Measurements from ENCODE around the gene PTPRG. TPM values are rescaled to one million over a fixed set of nuclear protein-coding genes. Genes with fewer than 3 reads are reported as not detected.
A peak's percentile ranks its signal among the peaks of the same experiment; 100 is the strongest.

Gene PTPRG
- total and polyA plus RNA-seq, 2 experiments from 2014 or later = 24.4 to 131 TPM

GRCh38 chr3:61868499-61868898 lies 307.1 kb downstream of the PTPRG start:
- Histone ChIP-seq H3K9me2 (ENCODE audit: insufficient read depth) (peaks cover 9% of the 10 kb centered on the region; the same call in 1 of the 2 replicates), H3K4me3 (no peak overlapping the region), H3K79me2 (replicated peaks; ENCODE audit: insufficient read depth) (peaks cover 80% of the 10 kb centered on the region), H3K27ac (ENCODE audit: low read depth) (no peak overlapping the region; the same call in 1 of the 2 replicates), H3K36me3 (ENCODE audit: insufficient read depth) (no peaks in the 10 kb centered on the region), H3K4me2 (0 out of 2 replicates have a peak overlapping the region, but pooled peaks have one; percentile 9), H3K4me1 (ENCODE audit: insufficient read depth) (peaks cover 61% of the 10 kb centered on the region), H3K27me3 (ENCODE audit: insufficient read depth) (no peaks in the 10 kb centered on the region), H2AFZ (no peak overlapping the region), H3F3A (replicated peaks; ENCODE audit: low read depth) (0 out of 2 replicates have a peak, but pooled peaks cover 4% of the 10 kb centered on the region), H4K20me1 (replicated peaks; ENCODE audit: insufficient read depth) (peaks cover 6% of the 10 kb centered on the region; the same call in 1 of the 2 replicates)
- TF ChIP-seq NANOG (IDR thresholded peaks at IDR 0.05; ENCODE audit: borderline replicate concordance) = no peak
- TF ChIP-seq ETS1 (IDR thresholded peaks at IDR 0.05) = no peak
- ATAC-seq = no peak
- peaks cover 82% of the 10 kb centered on the region for H3K4me1 Mint-ChIP-seq
- no peaks in the 10 kb centered on the region for H3K9me3 Mint-ChIP-seq
- peak overlapping the region; percentile 54; the same call in 1 of the 2 replicates for H3K27ac Mint-ChIP-seq
- no peak overlapping the region; the same call in 2 of the 3 replicates for H3K4me3 Mint-ChIP-seq
- peaks cover 17% of the 10 kb centered on the region for H3K27me3 Mint-ChIP-seq (ENCODE audit: insufficient read depth, low read depth, poor library complexity)
- DNase-seq (ENCODE audit: low spot score) = no peak
- peaks cover 2% of the 10 kb centered on the region; the same call in 1 of the 3 replicates for H3K36me3 Mint-ChIP-seq (ENCODE audit: low read depth)

- Mint-ChIP-seq H3K4me3 (no peak overlapping the region), H3K4me1 (peaks cover 85% of the 10 kb centered on the region), H3K36me3 (ENCODE audit: low read depth) (peaks cover 2% of the 10 kb centered on the region; the same call in 1 of the 3 replicates), H3K27ac (peak overlapping the region; percentile 81; the same call in 1 of the 2 replicates), H3K9me3 (no peaks in the 10 kb centered on the region), H3K27me3 (ENCODE audit: insufficient read depth, low read depth, poor library complexity) (peaks cover 17% of the 10 kb centered on the region)
- Histone ChIP-seq H3K4me2 (no peak overlapping the region), H3K79me2 (replicated peaks; ENCODE audit: insufficient read depth) (peaks cover 77% of the 10 kb centered on the region), H4K20me1 (replicated peaks; ENCODE audit: insufficient read depth) (peaks cover 6% of the 10 kb centered on the region; the same call in 1 of the 2 replicates), H3K36me3 (ENCODE audit: insufficient read depth) (no peaks in the 10 kb centered on the region), H3K9me2 (ENCODE audit: insufficient read depth) (peaks cover 9% of the 10 kb centered on the region; the same call in 1 of the 2 replicates), H3K4me3 (no peak overlapping the region), H3K27me3 (ENCODE audit: insufficient read depth) (no peaks in the 10 kb centered on the region), H3F3A (replicated peaks; ENCODE audit: low read depth) (0 out of 2 replicates have a peak, but pooled peaks cover 4% of the 10 kb centered on the region), H3K27ac (ENCODE audit: low read depth) (peak overlapping the region; percentile 35), H2AFZ (no peak overlapping the region), H3K4me1 (ENCODE audit: insufficient read depth) (peaks cover 70% of the 10 kb centered on the region)
- DNase-seq (ENCODE audit: low spot score) (no peak), ATAC-seq (no peak)
- no peak for TF ChIP-seq NANOG (IDR thresholded peaks at IDR 0.05; ENCODE audit: borderline replicate concordance)
- no peak for TF ChIP-seq ETS1 (IDR thresholded peaks at IDR 0.05)
- TF ChIP-seq CREB1 (CRISPR knock-in tag; IDR thresholded peaks at IDR 0.05; ENCODE audit: low read depth) = no peak
- no peak for TF ChIP-seq ZNF462 (CRISPR knock-in tag; IDR thresholded peaks at IDR 0.05)
- TF ChIP-seq JUNB (IDR thresholded peaks at IDR 0.05; ENCODE audit: unreplicated experiment) = no peak
- no peak for TF ChIP-seq CTCF (conservative IDR thresholded peaks at IDR 0.05; ENCODE audit: low read depth in 2 of 2)
- TF ChIP-seq POLR2AphosphoS5 (IDR thresholded peaks at IDR 0.05; ENCODE audit: low read depth) = no peak
- no peak for TF ChIP-seq STAT1 (IDR thresholded peaks at IDR 0.05; ENCODE audit: unreplicated experiment)
- no peak for TF ChIP-seq ZNF331 (CRISPR knock-in tag; IDR thresholded peaks at IDR 0.05; ENCODE audit: low read depth)
- no peak for TF ChIP-seq EZH2phosphoT487 (IDR thresholded peaks at IDR 0.05; ENCODE audit: unreplicated experiment)
- no peak for TF ChIP-seq ZNF114 (CRISPR knock-in tag; IDR thresholded peaks at IDR 0.05)
Observed at GRCh38 chr3:61869371-61869770, 308.0 kb downstream of the PTPRG start.

All from GM23338 (cell line).